Fibroblast of lung (primary cell): ENCODE data around the gene TUBGCP2. TPM values are rescaled to one million over a fixed set of nuclear protein-coding genes. Genes with fewer than 3 reads are reported as not detected.

Experiments used
- DNase-seq, 2 donors: peaks; one replicate each; pipeline versions ENCODE4 v3.0.0 to v3.0.0-alpha.2; 2010; ENCODE audit warnings: low read depth in 2 of 2
- H2AFZ ChIP-seq: 2 replicates; pipeline ENCODE4 v1.5.1; 2012; ENCODE audit warnings: low read length, control low read depth, inconsistent platforms
- H3K27ac ChIP-seq: 2 replicates; pipeline ENCODE4 v1.5.1; 2011; ENCODE audit warnings: low read length, control low read depth; ENCODE audit not compliant: insufficient read depth
- H3K27me3 ChIP-seq: 2 replicates; pipeline ENCODE4 v1.5.1; 2011; ENCODE audit warnings: mild to moderate bottlenecking, low read length; ENCODE audit not compliant: control insufficient read depth, insufficient read depth
- H3K36me3 ChIP-seq: 2 replicates; pipeline ENCODE4 v1.5.1; 2011; ENCODE audit warnings: low read length; ENCODE audit not compliant: control insufficient read depth, insufficient read depth
- H3K4me1 ChIP-seq: 2 replicates; pipeline ENCODE4 v1.5.1; 2011; ENCODE audit warnings: low read length; ENCODE audit not compliant: control insufficient read depth, insufficient read depth; ENCODE audit errors: extremely low read depth
- H3K4me2 ChIP-seq: 2 replicates; pipeline ENCODE4 v1.5.1; 2011; ENCODE audit warnings: low read length, control low read depth; ENCODE audit not compliant: insufficient read depth; ENCODE audit errors: extremely low read depth
- H3K4me3 ChIP-seq, 4 experiments: fragments of 200-600 bp in 1 of 4; sonication (generic) in 1 of 4; replicated peaks in 1 of 4; 2 replicates each; pipeline ENCODE4 v1.5.1; 2011 to 2016; ENCODE audit warnings: low read length in 4 of 4, low read depth in 3 of 4, mild to moderate bottlenecking in 3 of 4, control low read depth in 2 of 4, inconsistent platforms in 1 of 4, mixed read lengths in 1 of 4; ENCODE audit not compliant: insufficient read depth in 1 of 4; ENCODE audit errors: control extremely low read depth in 1 of 4
- H3K79me2 ChIP-seq: 2 replicates; pipeline ENCODE4 v1.5.1; 2012; ENCODE audit warnings: mild to moderate bottlenecking, low read length, inconsistent platforms; ENCODE audit not compliant: control insufficient read depth, insufficient read depth
- H3K9ac ChIP-seq: 2 replicates; pipeline ENCODE4 v1.5.1; 2011; ENCODE audit warnings: mild to moderate bottlenecking, low read length, control low read depth; ENCODE audit not compliant: insufficient read depth
- H3K9me3 ChIP-seq: 2 replicates; pipeline ENCODE4 v1.5.1; 2012; ENCODE audit warnings: low read depth, low read length; ENCODE audit not compliant: control insufficient read depth, insufficient read depth
- H4K20me1 ChIP-seq: 2 replicates; pipeline ENCODE4 v1.5.1; 2011; ENCODE audit warnings: low read length; ENCODE audit not compliant: control insufficient read depth, insufficient read depth; ENCODE audit errors: extremely low read depth
- CTCF ChIP-seq, 2 donors: IDR thresholded peaks in 1 of 2; conservative IDR thresholded peaks in 1 of 2; 1 replicate in 1 of 2; 2 replicates in 1 of 2; pipeline ENCODE4 v1.5.1; 2011 to 2012; ENCODE audit warnings: low read length in 2 of 2, control low read depth in 1 of 2, inconsistent platforms in 1 of 2, low read depth in 1 of 2, mild to moderate bottlenecking in 1 of 2
- EZH2 ChIP-seq: IDR thresholded peaks from 2 replicates; pipeline ENCODE4 v1.5.1; 2012; ENCODE audit warnings: low read length, control low read depth, mild to moderate bottlenecking; ENCODE audit errors: missing control alignments
- polyA plus RNA-seq, 2 donors: library from polyadenylated mRNA; depleted of rRNA in 1 of 2; stranded (reverse) in 1 of 2; unstranded in 1 of 2; fragments of >200 nt; gene quantifications; 2 replicates each; pipeline ENCODE4 v1.2.1, GENCODE V29; 2011 to 2012; ENCODE audit warnings: missing spikeins in 1 of 2
- total RNA-seq: library from RNA; depleted of rRNA; stranded (reverse); fragments of >200 nt; gene quantifications from 2 replicates; pipeline ENCODE4 v1.2.1, GENCODE V29; 2014

Gene TUBGCP2
- total and polyA plus RNA-seq, 2 donors (not counting 1 experiment from before 2014, with no cell fraction given): 31.0 to 60.8 TPM

GRCh38 chr10:133272301-133272963 is 36.2 kb downstream of the TUBGCP2 start:
- no peak overlapping the region for H2AFZ ChIP-seq
- H4K20me1 ChIP-seq: no peaks in the 10 kb centered on the region
- no peak for DNase-seq
- no peak for TF ChIP-seq CTCF (conservative IDR thresholded peaks at IDR 0.05 in 1 of 2, IDR thresholded peaks at IDR 0.05 in 1 of 2; ENCODE audit: low read depth in 1 of 2, low read length in 2 of 2)
- TF ChIP-seq EZH2: no peak
- H3K9ac ChIP-seq: no peak overlapping the region
- H3K27me3 ChIP-seq: no peaks in the 10 kb centered on the region
- no peak overlapping the region for H3K4me2 ChIP-seq
- H3K9me3 ChIP-seq: no peaks in the 10 kb centered on the region
- no peak overlapping the region for H3K4me3 ChIP-seq
- H3K4me1 ChIP-seq: peaks cover 3% of the 10 kb centered on the region
- no peaks in the 10 kb centered on the region for H3K36me3 ChIP-seq
- no peak overlapping the region for H3K27ac ChIP-seq
- no peaks in the 10 kb centered on the region for H3K79me2 ChIP-seq

GRCh38 chr10:133271521-133272300 is 37.0 kb downstream of the TUBGCP2 start:
- Histone ChIP-seq H3K4me3 (no peak overlapping the region), H2AFZ (no peak overlapping the region), H3K9me3 (no peaks in the 10 kb centered on the region), H3K4me1 (peaks cover 3% of the 10 kb centered on the region), H3K4me2 (no peak overlapping the region), H3K79me2 (no peaks in the 10 kb centered on the region), H4K20me1 (no peaks in the 10 kb centered on the region), H3K36me3 (no peaks in the 10 kb centered on the region), H3K9ac (no peak overlapping the region), H3K27ac (no peak overlapping the region), H3K27me3 (no peaks in the 10 kb centered on the region)
- DNase-seq: no peak
- no peak for TF ChIP-seq CTCF (conservative IDR thresholded peaks at IDR 0.05 in 1 of 2, IDR thresholded peaks at IDR 0.05 in 1 of 2; ENCODE audit: low read depth in 1 of 2, low read length in 2 of 2)
- TF ChIP-seq EZH2: no peak

GRCh38 chr10:133270773-133271297 is 37.8 kb downstream of the TUBGCP2 start:
- no peak overlapping the region for H3K4me3 ChIP-seq
- no peak overlapping the region for H2AFZ ChIP-seq
- TF ChIP-seq CTCF (conservative IDR thresholded peaks at IDR 0.05 in 1 of 2, IDR thresholded peaks at IDR 0.05 in 1 of 2; ENCODE audit: low read depth in 1 of 2, low read length in 2 of 2) (no peak), EZH2 (no peak)
- no peak overlapping the region for H3K4me2 ChIP-seq
- H3K9ac ChIP-seq: no peak overlapping the region
- H3K27ac ChIP-seq: no peak overlapping the region
- no peaks in the 10 kb centered on the region for H3K4me1 ChIP-seq
- DNase-seq: no peak
- H3K27me3 ChIP-seq: no peaks in the 10 kb centered on the region
- no peaks in the 10 kb centered on the region for H3K79me2 ChIP-seq
- H3K9me3 ChIP-seq: no peaks in the 10 kb centered on the region
- no peaks in the 10 kb centered on the region for H3K36me3 ChIP-seq
- H4K20me1 ChIP-seq: no peaks in the 10 kb centered on the region
